Left renal cortex interstitium (tissue), 4 donors: ENCODE measurements around the gene DLL3. TPM values are rescaled to one million over a fixed set of nuclear protein-coding genes. Genes with fewer than 3 reads are reported as not detected.

Source experiments
- DNase-seq, 4 donors: peaks; one replicate each; pipeline ENCODE4 v3.0.0-alpha.2; 2013; ENCODE audit warnings: low read depth in 4 of 4, low spot score in 2 of 4, missing footprints in 1 of 4
- polyA plus RNA-seq, 4 donors: library from polyadenylated mRNA; unstranded; fragments of 120-200 nt; gene quantifications; one replicate each; pipeline ENCODE4 v1.2.1, GENCODE V29; 2013; ENCODE audit not compliant: insufficient read length in 4 of 4

DLL3 gene
- polyA plus RNA-seq, 4 donors = 0.51 to 0.87 (median 0.67) TPM

GRCh38 chr19:39515551-39516191, 16.9 kb downstream of the DLL3 start:
- no peak for DNase-seq

- no peak for DNase-seq
Measured at GRCh38 chr19:39516270-39516669, 17.5 kb downstream of the DLL3 start.

DNA sequence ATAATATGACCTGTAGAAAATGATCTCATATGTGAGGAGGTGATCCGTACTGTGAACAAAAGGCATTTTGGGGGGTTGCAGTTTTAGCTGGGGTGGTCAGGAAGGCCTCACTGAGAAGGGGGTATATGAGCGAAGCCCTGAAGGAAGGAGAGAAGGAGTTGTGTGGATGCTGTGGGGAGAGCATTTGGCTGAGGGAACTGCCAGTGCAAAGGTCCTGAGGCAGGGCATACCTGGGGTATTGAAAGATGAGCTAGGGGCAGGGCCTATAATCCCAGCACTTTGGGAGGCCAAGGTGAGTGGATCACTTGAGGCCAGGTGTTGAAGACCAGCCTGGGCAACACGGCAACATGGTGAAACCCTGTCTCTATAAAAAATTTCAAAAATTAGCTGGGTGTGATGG, 18.7 kb downstream of the DLL3 start:
- no peak for DNase-seq

DNA sequence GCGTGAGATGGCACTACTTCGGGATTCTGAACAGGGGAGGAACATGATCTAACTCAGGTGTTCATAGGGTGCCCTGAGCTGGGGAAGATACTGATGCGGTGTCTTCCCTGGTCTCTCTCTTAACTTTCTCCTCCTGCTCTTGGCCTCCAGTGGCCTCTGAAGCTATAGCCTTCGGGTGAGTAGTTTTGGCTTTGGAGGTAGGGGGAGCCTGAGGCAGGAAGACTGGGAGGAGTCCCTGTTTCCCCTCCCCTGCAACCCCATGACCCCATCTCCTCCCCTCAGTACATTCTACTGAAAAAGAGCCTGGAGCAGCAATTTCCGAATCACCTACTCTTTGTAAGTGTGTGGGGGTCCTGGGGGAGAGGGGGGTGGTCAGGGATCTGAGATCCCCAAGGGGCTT, 19.7 kb downstream of the DLL3 start:
- no peak for DNase-seq

GRCh38 chr19:39518975-39519374, 20.2 kb downstream of the DLL3 start:
- no peak for DNase-seq

GRCh38 chr19:39520541-39521484, 22.1 kb downstream of the DLL3 start:
- DNase-seq = no peak

DNA sequence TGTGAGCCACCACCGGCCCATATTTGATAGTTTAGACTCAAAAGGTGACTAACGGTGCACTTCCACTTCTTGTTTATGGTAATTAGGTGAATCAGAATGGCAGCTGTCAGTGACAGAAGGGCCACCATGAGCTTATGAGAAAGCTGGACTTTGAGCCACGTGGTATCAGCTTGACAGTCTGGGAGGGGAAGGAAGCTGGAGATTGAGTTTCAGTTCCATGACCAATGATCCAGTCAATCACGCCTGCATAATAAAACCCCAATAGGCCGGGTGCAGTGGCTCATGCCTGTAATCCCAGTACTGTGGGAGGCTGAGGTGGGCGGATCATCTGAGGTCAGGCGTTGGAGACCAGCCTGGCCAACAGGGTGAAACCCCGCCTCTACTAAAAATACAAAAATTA, 25.7 kb downstream of the DLL3 start:
- no peak for DNase-seq

DNA sequence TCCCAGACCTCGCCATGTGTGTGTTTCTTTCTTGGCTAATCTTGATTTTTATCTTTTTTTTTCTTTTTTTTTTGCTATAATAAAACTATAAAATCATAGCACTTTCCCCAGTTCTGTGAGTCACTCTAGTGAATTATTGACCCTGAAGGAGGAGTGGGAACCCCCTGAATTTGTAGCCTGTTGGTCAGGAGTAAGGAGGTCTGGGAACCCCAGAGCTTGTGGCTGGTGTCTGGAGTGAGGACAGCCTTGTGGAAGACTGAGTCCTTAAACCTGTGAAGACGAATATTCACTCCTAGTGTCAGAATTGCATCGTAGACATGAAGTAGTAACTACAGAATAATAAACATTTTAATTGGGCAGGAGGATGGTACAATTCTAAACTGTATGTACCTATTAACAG, 26.5 kb downstream of the DLL3 start:
- DNase-seq = no peak

- no peak for DNase-seq
Measured at GRCh38 chr19:39531834-39532232, 33.1 kb downstream of the DLL3 start.

- DNase-seq = peak; percentile 92 to 96 (median 94)
Measured at GRCh38 chr19:39532233-39533002, 33.7 kb downstream of the DLL3 start, which contains the start of gene EID2B. TSS of gene EID2B (minus strand) at chr19:39532852. CDS start at chr19:39532802, 50 bp downstream.

- DNase-seq = no peak
Measured at GRCh38 chr19:39533003-39533512, 34.3 kb downstream of the DLL3 start.

- no peak for DNase-seq
Measured at GRCh38 chr19:39533791-39534190, 35.0 kb downstream of the DLL3 start.

DNA sequence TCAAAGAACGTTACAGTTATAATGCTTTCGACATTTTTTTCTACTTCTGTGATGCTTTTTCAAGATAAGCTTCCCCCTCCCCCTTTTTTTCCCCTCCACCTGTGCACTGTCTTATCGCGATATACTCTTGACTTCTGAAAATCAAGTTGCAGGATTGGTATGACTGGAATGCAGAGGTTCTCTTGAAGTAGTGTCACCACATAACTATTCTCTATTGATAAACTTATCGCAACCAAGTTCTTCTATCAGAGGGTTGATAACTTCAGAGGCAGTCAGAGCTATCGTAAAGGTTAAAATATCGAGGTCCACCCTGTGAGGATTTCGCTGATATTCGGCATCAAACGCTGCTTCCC, 40.4 kb downstream of the DLL3 start:
- DNase-seq = no peak

DNA sequence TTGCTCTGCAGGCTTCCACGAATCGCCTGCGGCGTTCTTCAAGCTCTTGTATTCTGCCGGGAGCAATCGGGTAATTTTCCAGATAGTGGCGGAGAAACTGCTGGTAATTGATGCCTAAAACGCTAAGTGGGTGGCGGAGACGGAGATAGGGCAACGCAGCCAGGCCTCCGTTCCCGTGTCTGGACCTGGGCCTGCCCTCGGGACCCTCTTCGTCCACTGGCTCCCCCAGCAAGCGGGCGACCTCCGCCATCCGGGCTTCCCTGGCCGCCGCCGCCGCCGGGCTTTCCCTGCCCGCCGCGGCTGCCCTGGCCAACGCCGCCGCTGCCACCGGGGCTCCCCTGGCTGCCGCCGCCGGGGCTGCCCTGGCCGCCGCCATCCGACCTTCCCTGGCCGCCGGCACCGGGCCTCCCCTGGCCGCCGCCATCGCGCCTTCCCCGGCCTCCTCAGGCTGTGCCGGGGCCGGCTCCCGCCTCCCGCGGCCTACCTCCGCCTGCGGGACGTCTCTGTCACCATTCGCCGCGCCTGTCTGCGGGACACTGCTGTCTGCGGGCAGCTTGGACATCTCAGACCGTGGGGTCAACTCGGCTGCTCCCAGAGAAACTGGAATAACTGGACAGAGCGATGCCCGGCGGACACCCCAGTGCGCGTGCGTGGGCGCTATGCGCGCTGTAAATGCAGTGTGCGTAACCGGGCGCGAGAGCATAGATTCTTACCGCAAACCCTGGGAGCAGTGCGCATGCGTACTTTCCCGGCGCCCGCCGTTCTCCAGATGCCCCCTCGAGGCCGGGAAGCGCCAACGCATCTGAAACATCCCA, 41.0 kb downstream of the DLL3 start, which contains the start of gene EID2:
EID2 (minus strand) TSS at position 644 of the 815 bp plus-strand sequence; CDS start at position 562, 82 bp downstream.
- DNase-seq = peak in 3 of 4 donors; percentile 85 to 92 (median 90)

DNA sequence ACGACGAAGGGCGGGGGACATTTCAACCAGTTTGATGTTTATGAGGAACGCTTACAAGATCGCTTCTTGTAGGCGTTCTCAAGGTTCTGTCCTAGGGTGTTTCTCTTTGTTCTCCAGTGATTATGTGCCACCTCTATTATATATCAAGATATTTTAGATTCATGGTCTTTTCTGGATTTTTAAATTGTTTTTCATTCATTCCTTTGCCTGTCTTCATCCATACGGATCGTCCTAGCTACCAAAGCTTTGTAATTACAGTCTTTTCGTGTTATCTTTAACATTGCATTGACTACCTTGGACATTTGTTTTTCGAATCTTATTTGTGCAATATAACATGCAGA, 41.6 kb downstream of the DLL3 start:
- no peak for DNase-seq

- no peak for DNase-seq
Measured at GRCh38 chr19:39542206-39542605, 43.5 kb downstream of the DLL3 start.

DNA sequence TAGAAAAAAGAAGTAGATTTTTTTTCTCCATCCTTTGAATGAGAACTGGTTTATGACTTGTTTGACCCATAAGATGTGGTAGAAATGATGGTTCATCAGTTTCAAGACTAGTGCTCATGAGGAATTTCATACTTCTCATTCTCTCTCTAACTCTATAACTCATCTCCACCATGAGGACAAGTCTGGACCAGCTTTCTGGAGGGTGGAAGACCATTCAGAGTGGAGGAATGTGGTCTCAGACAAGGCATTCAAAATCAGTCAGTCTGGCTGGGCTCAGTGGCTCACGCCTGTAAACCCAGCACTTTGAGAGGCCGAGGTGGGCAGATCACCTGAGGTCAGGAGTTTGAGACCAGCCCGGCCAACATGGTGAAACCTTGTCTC, 44.7 kb downstream of the DLL3 start:
- no peak for DNase-seq

GRCh38 chr19:39544226-39544903, 45.6 kb downstream of the DLL3 start:
- no peak for DNase-seq

DNA sequence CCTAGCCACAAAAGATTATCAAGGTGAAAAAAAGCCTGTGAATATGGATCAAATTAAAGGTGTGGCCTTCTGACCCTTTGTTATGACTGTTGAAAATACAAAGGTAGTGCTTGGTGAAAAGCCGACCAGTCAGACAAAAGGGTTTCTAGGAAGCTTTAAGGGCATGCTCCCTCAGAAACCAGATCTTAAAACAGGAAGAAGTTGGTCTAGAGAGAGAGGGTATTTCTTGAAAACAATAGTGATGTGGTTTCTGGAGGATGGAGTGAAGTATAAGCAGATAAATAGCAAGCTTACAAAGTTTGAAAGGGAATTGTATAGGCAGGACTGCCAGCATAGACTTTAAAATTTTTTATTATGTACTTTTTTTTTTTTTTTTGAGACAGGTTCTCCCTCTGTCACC, 46.2 kb downstream of the DLL3 start:
- DNase-seq = no peak

GRCh38 chr19:39546599-39546998, 47.9 kb downstream of the DLL3 start:
- no peak for DNase-seq
